Endothelial cell of umbilical vein (primary cell): ENCODE measurements around the gene CACNB3.

Experiments used
- CTCF ChIP-seq, 2 donors: IDR thresholded peaks; 1 replicate in 1 of 2; 2 replicates in 1 of 2; pipeline ENCODE4 v1.5.1; 2011; ENCODE audit warnings: low read length in 2 of 2, mild to moderate bottlenecking in 2 of 2, moderate library complexity in 2 of 2, control low read depth in 1 of 2, inconsistent platforms in 1 of 2, low read depth in 1 of 2; ENCODE audit not compliant: insufficient read depth in 1 of 2; ENCODE audit errors: extremely low read depth in 1 of 2
- EZH2 ChIP-seq: IDR thresholded peaks from 2 replicates; pipeline ENCODE4 v1.6.1; 2012; ENCODE audit warnings: borderline replicate concordance, low read depth, mild to moderate bottlenecking, moderate library complexity, low read length, inconsistent platforms; ENCODE audit not compliant: severe bottlenecking
- FOS ChIP-seq: IDR thresholded peaks from 2 replicates; pipeline ENCODE4 v1.6.1; 2011; ENCODE audit warnings: mild to moderate bottlenecking, low read length, moderate library complexity, borderline replicate concordance; ENCODE audit not compliant: insufficient read depth
- JUN ChIP-seq: IDR thresholded peaks from 2 replicates; pipeline ENCODE4 v1.6.1; 2011; ENCODE audit warnings: borderline replicate concordance, low read depth; ENCODE audit not compliant: insufficient read length, insufficient read depth
- MYC ChIP-seq: IDR thresholded peaks from one replicate; pipeline ENCODE4 v1.6.1; 2011; ENCODE audit warnings: mild to moderate bottlenecking, low read depth, low read length
- POLR2A ChIP-seq: IDR thresholded peaks from 2 replicates; pipeline ENCODE4 v1.6.1; 2012; ENCODE audit warnings: low read depth, mild to moderate bottlenecking, control low read depth, low read length
- POLR2AphosphoS5 ChIP-seq: IDR thresholded peaks from 2 replicates; pipeline ENCODE4 v1.6.1; 2012; ENCODE audit warnings: low read depth, mild to moderate bottlenecking, control low read depth, low read length, moderate library complexity; ENCODE audit not compliant: insufficient read depth

GRCh38 chr12:48827513-48828096 is 9.3 kb downstream of the CACNB3 start:
- TF ChIP-seq EZH2 (no peak), POLR2A (no peak), JUN (no peak), MYC (no peak), POLR2AphosphoS5 (peak; percentile 26), CTCF (IDR thresholded peaks at IDR 0.05; ENCODE audit: extremely low read depth in 1 of 2, insufficient read depth in 1 of 2, low read depth in 1 of 2, low read length in 2 of 2) (no peak), FOS (no peak)
